GM12878 (cell line): ENCODE data around the gene MYT1.
"Not testable (repeated sequence)": the region's sequence is repeated elsewhere in the genome, so short reads cannot be mapped to it uniquely, and the experiment has no call there.

ENCODE experiments used
- EGR1 ChIP-seq, 2 experiments: IDR thresholded peaks; 1 replicate in 1 of 2; 2 replicates in 1 of 2; pipeline ENCODE4 v1.6.1; 2011 to 2012; ENCODE audit warnings: low read depth in 2 of 2, low read length in 2 of 2, borderline replicate concordance in 1 of 2, mild to moderate bottlenecking in 1 of 2, moderate library complexity in 1 of 2
- NFYB ChIP-seq: IDR thresholded peaks from 2 replicates; pipeline ENCODE4 v1.6.1; 2011; ENCODE audit warnings: low read depth, mild to moderate bottlenecking, low read length, improper control_type of control experiment, moderate library complexity; ENCODE audit not compliant: insufficient read depth
- POLR2AphosphoS5 ChIP-seq: IDR thresholded peaks from 2 replicates; pipeline ENCODE4 v1.6.1; 2011; ENCODE audit warnings: mild to moderate bottlenecking, low read length, inconsistent platforms
- TF ChIP-seq, protein P1 (sequence below): IDR thresholded peaks from 2 replicates; pipeline ENCODE4 v1.6.1; 2011; ENCODE audit warnings: mild to moderate bottlenecking, low read depth, low read length, moderate library complexity; ENCODE audit not compliant: insufficient replicate concordance

DNA sequence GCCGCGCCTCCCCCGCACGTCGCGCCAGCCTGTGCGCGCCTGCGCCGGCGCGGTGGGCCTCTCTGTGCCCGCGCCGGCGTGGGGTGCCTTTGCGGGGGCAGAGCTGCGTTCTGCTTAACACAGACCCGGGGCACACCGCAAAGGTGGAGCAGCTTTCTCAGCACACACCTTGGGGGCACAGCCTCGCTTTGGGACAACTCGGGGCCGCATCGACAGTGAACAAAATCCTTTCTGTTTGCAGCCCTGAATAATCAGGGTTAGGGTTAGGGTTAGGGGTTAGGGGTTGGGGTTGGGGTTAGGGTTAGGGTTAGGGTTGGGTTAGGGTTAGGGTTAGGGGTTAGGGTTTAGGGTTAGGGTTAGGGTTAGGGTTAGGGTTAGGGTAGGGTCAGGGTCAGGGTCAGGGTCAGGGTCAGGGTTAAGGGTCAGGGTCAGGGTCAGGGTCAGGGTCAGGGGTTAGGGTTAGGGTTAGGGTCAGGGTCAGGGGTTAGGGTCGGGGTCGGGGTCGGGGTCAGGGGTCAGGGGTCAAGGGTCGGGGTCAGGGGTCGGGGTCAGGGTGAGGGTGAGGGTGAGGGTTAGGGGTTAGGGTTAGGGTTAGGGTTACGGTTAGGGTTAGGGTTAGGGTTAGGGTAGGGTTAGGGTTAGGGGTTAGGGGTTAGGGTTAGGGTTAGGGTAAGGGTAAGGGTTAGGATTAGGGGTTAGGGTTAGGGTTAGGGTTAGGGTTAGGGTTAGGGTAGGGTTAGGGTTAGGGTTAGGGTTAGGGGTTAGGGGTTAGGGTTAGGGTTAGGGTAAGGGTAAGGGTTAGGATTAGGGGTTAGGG lies 122.4 kb downstream of the MYT1 start:
- not testable (repeated sequence) for TF ChIP-seq POLR2AphosphoS5; EGR1 (IDR thresholded peaks at IDR 0.05; ENCODE audit: borderline replicate concordance in 1 of 2, low read depth in 2 of 2, low read length in 2 of 2); NFYB
- TF ChIP-seq, protein P1, sequence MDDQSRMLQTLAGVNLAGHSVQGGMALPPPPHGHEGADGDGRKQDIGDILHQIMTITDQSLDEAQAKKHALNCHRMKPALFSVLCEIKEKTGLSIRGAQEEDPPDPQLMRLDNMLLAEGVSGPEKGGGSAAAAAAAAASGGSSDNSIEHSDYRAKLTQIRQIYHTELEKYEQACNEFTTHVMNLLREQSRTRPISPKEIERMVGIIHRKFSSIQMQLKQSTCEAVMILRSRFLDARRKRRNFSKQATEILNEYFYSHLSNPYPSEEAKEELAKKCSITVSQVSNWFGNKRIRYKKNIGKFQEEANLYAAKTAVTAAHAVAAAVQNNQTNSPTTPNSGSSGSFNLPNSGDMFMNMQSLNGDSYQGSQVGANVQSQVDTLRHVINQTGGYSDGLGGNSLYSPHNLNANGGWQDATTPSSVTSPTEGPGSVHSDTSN = not testable (repeated sequence)
